Measurements from ENCODE around the gene RPL4.
"Not testable (repeated sequence)": the region's sequence is repeated elsewhere in the genome, so short reads cannot be mapped to it uniquely, and the experiment has no call there.

Gene RPL4

GRCh38 chr15:66489179-66489791 is 15.4 kb downstream of the RPL4 start:
- no peak for DNase-seq

- DNase-seq, result no peak
Observed at GRCh38 chr15:66488525-66488924, 16.1 kb downstream of the RPL4 start.

GRCh38 chr15:66486887-66487286 is 17.8 kb downstream of the RPL4 start:
- DNase-seq, result no peak

- DNase-seq, result no peak
Observed at GRCh38 chr15:66484539-66485112, 20.0 kb downstream of the RPL4 start.

- DNase-seq, result no peak
Observed at GRCh38 chr15:66483131-66483566, 21.5 kb downstream of the RPL4 start.

GRCh38 chr15:66482539-66482938 is 22.1 kb downstream of the RPL4 start:
- DNase-seq, result no peak

GRCh38 chr15:66481107-66481856 is 23.4 kb downstream of the RPL4 start:
- peak in 1 of 2 experiments; percentile 13 for DNase-seq

GRCh38 chr15:66480267-66480666 is 24.4 kb downstream of the RPL4 start:
- no peak for DNase-seq

- no peak for DNase-seq
Observed at GRCh38 chr15:66477011-66477410, 27.6 kb downstream of the RPL4 start.

GRCh38 chr15:66476535-66476934 is 28.1 kb downstream of the RPL4 start:
- DNase-seq, result no peak

- DNase-seq, result no peak
Observed at GRCh38 chr15:66474963-66475362, 29.7 kb downstream of the RPL4 start.

- DNase-seq, result no peak
Observed at GRCh38 chr15:66474135-66474534, 30.5 kb downstream of the RPL4 start.

GRCh38 chr15:66472176-66472999 is 32.3 kb downstream of the RPL4 start:
- DNase-seq, result no peak

GRCh38 chr15:66470825-66471224 is 33.8 kb downstream of the RPL4 start:
- DNase-seq, result not testable (repeated sequence)

- DNase-seq, result not testable (repeated sequence)
Observed at GRCh38 chr15:66467162-66468040, 37.3 kb downstream of the RPL4 start.

- not testable (repeated sequence) for DNase-seq
Observed at GRCh38 chr15:66465294-66465693, 39.4 kb downstream of the RPL4 start.

GRCh38 chr15:66462627-66463026 is 42.0 kb downstream of the RPL4 start:
- no peak for DNase-seq

- no peak for DNase-seq
Observed at GRCh38 chr15:66461917-66462316, 42.7 kb downstream of the RPL4 start.

- not testable (repeated sequence) for DNase-seq
Observed at GRCh38 chr15:66461294-66461693, 43.4 kb downstream of the RPL4 start.

GRCh38 chr15:66459818-66460615 is 44.6 kb downstream of the RPL4 start:
- no peak for DNase-seq

- DNase-seq, result no peak
Observed at GRCh38 chr15:66456211-66456610, 48.4 kb downstream of the RPL4 start.
